GM12878 (cell line): ENCODE data around the gene LGI1. TPM values are rescaled to one million over a fixed set of nuclear protein-coding genes. Genes with fewer than 3 reads are reported as not detected.

Source experiments
- polyA plus RNA-seq, 11 experiments: library from polyadenylated mRNA; depleted of rRNA in 4 of 11; unstranded in 6 of 11; stranded (reverse) in 5 of 11; fragments of >200 nt; fragmentation: Nextera tagmentation in 4 of 11; fragmentation: Illumina TruSeq in 1 of 11; extraction: Ambion mirVana in 4 of 11; extraction: Trizol in 1 of 11; gene quantifications; 1 replicate in 1 of 11; 2 replicates in 10 of 11; pipeline versions ENCODE4 v1.2.1 to v1.2.3, GENCODE V29; 2011 to 2016; ENCODE audit warnings: inconsistent platforms in 2 of 11, missing spikeins in 2 of 11, low read depth in 1 of 11
- total RNA-seq, 4 experiments: library from RNA; depleted of rRNA in 3 of 4; stranded (reverse); fragments of >200 nt in 3 of 4; fragmentation: Illumina TruSeq in 1 of 4; extraction: Trizol in 1 of 4; gene quantifications; 2 replicates each; pipeline versions ENCODE4 v1.2.1 to v1.2.3, GENCODE V29; 2013 to 2021

The LGI1 gene
- total and polyA plus RNA-seq, 10 of the 15 experiments (the other 5 are each of a cell fraction or from before 2014, with no cell fraction given), result not detected

Other genes starting within 250 kb of the LGI1 start
- not detected in 2 replicates for gene FFAR4, start 191.3 kb upstream of the LGI1 start, total RNA-seq (2014; rRNA removed)
- gene FFAR4, start 191.3 kb upstream of the LGI1 start, total RNA-seq (2014; rRNA removed; fragmentation: Illumina TruSeq; extraction: Trizol), result not detected in 2 replicates
- gene FFAR4, start 191.3 kb upstream of the LGI1 start, total RNA-seq (2021), result not detected in 2 replicates
- not detected in 2 replicates for gene FFAR4, start 191.3 kb upstream of the LGI1 start, polyA plus RNA-seq (2011; rRNA removed)
- not detected in 2 replicates for gene FFAR4, start 191.3 kb upstream of the LGI1 start, polyA plus RNA-seq (2014; fragmentation: Illumina TruSeq; extraction: Trizol)
- not detected for gene FFAR4, start 191.3 kb upstream of the LGI1 start, polyA plus RNA-seq (2014; fragmentation: Nextera tagmentation; extraction: Ambion mirVana)
- not detected in 2 replicates for gene FFAR4, start 191.3 kb upstream of the LGI1 start, polyA plus RNA-seq (2014; rRNA removed)
- gene FFAR4, start 191.3 kb upstream of the LGI1 start, polyA plus RNA-seq (2016; fragmentation: Nextera tagmentation; extraction: Ambion mirVana), result not detected
- gene RBP4, start 156.7 kb upstream of the LGI1 start, total RNA-seq (2014; rRNA removed), result not detected in 2 replicates
- not detected in 2 replicates for gene RBP4, start 156.7 kb upstream of the LGI1 start, total RNA-seq (2014; rRNA removed; fragmentation: Illumina TruSeq; extraction: Trizol)
- gene RBP4, start 156.7 kb upstream of the LGI1 start, total RNA-seq (2021), result 1.2 and 2.0 TPM in 2 replicates
- gene RBP4, start 156.7 kb upstream of the LGI1 start, polyA plus RNA-seq (2011; rRNA removed), result not detected in 2 replicates
- not detected in 2 replicates for gene RBP4, start 156.7 kb upstream of the LGI1 start, polyA plus RNA-seq (2014; fragmentation: Illumina TruSeq; extraction: Trizol)
- not detected for gene RBP4, start 156.7 kb upstream of the LGI1 start, polyA plus RNA-seq (2014; fragmentation: Nextera tagmentation; extraction: Ambion mirVana)
- gene RBP4, start 156.7 kb upstream of the LGI1 start, polyA plus RNA-seq (2014; rRNA removed), result not detected in 2 replicates
- gene RBP4, start 156.7 kb upstream of the LGI1 start, polyA plus RNA-seq (2016; fragmentation: Nextera tagmentation; extraction: Ambion mirVana), result not detected
- not detected in 2 replicates for gene PDE6C, start 145.4 kb upstream of the LGI1 start, total RNA-seq (2014; rRNA removed)
- gene PDE6C, start 145.4 kb upstream of the LGI1 start, total RNA-seq (2014; rRNA removed; fragmentation: Illumina TruSeq; extraction: Trizol), result not detected in 2 replicates
- not detected in 2 replicates for gene PDE6C, start 145.4 kb upstream of the LGI1 start, total RNA-seq (2021)
- gene PDE6C, start 145.4 kb upstream of the LGI1 start, polyA plus RNA-seq (2011; rRNA removed), result not detected in 2 replicates
- gene PDE6C, start 145.4 kb upstream of the LGI1 start, polyA plus RNA-seq (2014; fragmentation: Illumina TruSeq; extraction: Trizol), result not detected in 2 replicates
- not detected for gene PDE6C, start 145.4 kb upstream of the LGI1 start, polyA plus RNA-seq (2014; fragmentation: Nextera tagmentation; extraction: Ambion mirVana)
- not detected in 2 replicates for gene PDE6C, start 145.4 kb upstream of the LGI1 start, polyA plus RNA-seq (2014; rRNA removed)
- not detected for gene PDE6C, start 145.4 kb upstream of the LGI1 start, polyA plus RNA-seq (2016; fragmentation: Nextera tagmentation; extraction: Ambion mirVana)
- 8.5 and 8.9 TPM in 2 replicates for gene FRA10AC1, start 55.3 kb upstream of the LGI1 start, total RNA-seq (2014; rRNA removed)
- gene FRA10AC1, start 55.3 kb upstream of the LGI1 start, total RNA-seq (2014; rRNA removed; fragmentation: Illumina TruSeq; extraction: Trizol), result 9.8 and 11.0 TPM in 2 replicates
- gene FRA10AC1, start 55.3 kb upstream of the LGI1 start, total RNA-seq (2021), result 7.3 and 9.7 TPM in 2 replicates
- gene FRA10AC1, start 55.3 kb upstream of the LGI1 start, polyA plus RNA-seq (2011; rRNA removed), result 18.1 and 33.3 TPM in 2 replicates
- gene FRA10AC1, start 55.3 kb upstream of the LGI1 start, polyA plus RNA-seq (2014; fragmentation: Illumina TruSeq; extraction: Trizol), result 13.3 and 20.6 TPM in 2 replicates
- 10 to 100 TPM in 1 of 2 experiments, 1 to 10 TPM in 1; 5.3 to 10.8 TPM for gene FRA10AC1, start 55.3 kb upstream of the LGI1 start, polyA plus RNA-seq (2014; fragmentation: Nextera tagmentation; extraction: Ambion mirVana)
- 6.6 and 10.0 TPM in 2 replicates for gene FRA10AC1, start 55.3 kb upstream of the LGI1 start, polyA plus RNA-seq (2014; rRNA removed)
- gene FRA10AC1, start 55.3 kb upstream of the LGI1 start, polyA plus RNA-seq (2016; fragmentation: Nextera tagmentation; extraction: Ambion mirVana), result 10 to 100 TPM in 1 of 2 experiments, 1 to 10 TPM in 1; 9.8 to 11.0 TPM
- gene SLC35G1, start 136.0 kb downstream of the LGI1 start, total RNA-seq (2014; rRNA removed), result 7.1 and 7.2 TPM in 2 replicates
- gene SLC35G1, start 136.0 kb downstream of the LGI1 start, total RNA-seq (2014; rRNA removed; fragmentation: Illumina TruSeq; extraction: Trizol), result 6.3 and 6.6 TPM in 2 replicates
- 6.2 and 6.6 TPM in 2 replicates for gene SLC35G1, start 136.0 kb downstream of the LGI1 start, total RNA-seq (2021)
- 8.8 and 10.7 TPM in 2 replicates for gene SLC35G1, start 136.0 kb downstream of the LGI1 start, polyA plus RNA-seq (2011; rRNA removed)
- gene SLC35G1, start 136.0 kb downstream of the LGI1 start, polyA plus RNA-seq (2014; fragmentation: Illumina TruSeq; extraction: Trizol), result 7.0 and 10.7 TPM in 2 replicates
- gene SLC35G1, start 136.0 kb downstream of the LGI1 start, polyA plus RNA-seq (2014; fragmentation: Nextera tagmentation; extraction: Ambion mirVana), result 1 to 10 TPM; 1.7 to 2.7 TPM
- 5.8 and 6.6 TPM in 2 replicates for gene SLC35G1, start 136.0 kb downstream of the LGI1 start, polyA plus RNA-seq (2014; rRNA removed)
- gene SLC35G1, start 136.0 kb downstream of the LGI1 start, polyA plus RNA-seq (2016; fragmentation: Nextera tagmentation; extraction: Ambion mirVana), result 1 to 10 TPM; 6.8 to 7.4 TPM
- under 0.01 TPM in 1 of 2 replicates, not detected in the other for gene PLCE1, start 236.0 kb downstream of the LGI1 start, total RNA-seq (2014; rRNA removed)
- under 0.01 TPM in 1 of 2 replicates, not detected in the other for gene PLCE1, start 236.0 kb downstream of the LGI1 start, total RNA-seq (2014; rRNA removed; fragmentation: Illumina TruSeq; extraction: Trizol)
- 0.05 and 0.08 TPM in 2 replicates for gene PLCE1, start 236.0 kb downstream of the LGI1 start, total RNA-seq (2021)
- gene PLCE1, start 236.0 kb downstream of the LGI1 start, polyA plus RNA-seq (2011; rRNA removed), result under 0.01 TPM in 1 of 2 replicates, not detected in the other
- 0.01 TPM in 1 of 2 replicates, not detected in the other for gene PLCE1, start 236.0 kb downstream of the LGI1 start, polyA plus RNA-seq (2014; fragmentation: Illumina TruSeq; extraction: Trizol)
- gene PLCE1, start 236.0 kb downstream of the LGI1 start, polyA plus RNA-seq (2014; fragmentation: Nextera tagmentation; extraction: Ambion mirVana), result under 1 TPM; 0.22 to 0.31 TPM
- gene PLCE1, start 236.0 kb downstream of the LGI1 start, polyA plus RNA-seq (2014; rRNA removed), result 0.01 TPM in 1 of 2 replicates, not detected in the other
- gene PLCE1, start 236.0 kb downstream of the LGI1 start, polyA plus RNA-seq (2016; fragmentation: Nextera tagmentation; extraction: Ambion mirVana), result 1 to 10 TPM; 1.0 to 1.2 TPM